HepG2 (cell line): ENCODE measurements around the gene TP63. TPM values are rescaled to one million over a fixed set of nuclear protein-coding genes. Genes with fewer than 3 reads are reported as not detected.

Experiments
- ATAC-seq: fragments of 200-7000 bp; cut with Tn5 transposase; 3 replicates; pipeline ENCODE4 v1.9.1; 2020; ENCODE audit warnings: mild to moderate bottlenecking, moderate library complexity
- BruUV-seq: library from RNA; stranded (reverse); fragments of 400-500 nt; replicated peaks from 2 replicates; lab custom pipeline; 2021; lab: Mats Ljungman, UMichigan
- CTCF ChIA-PET: fragments of 300-600 bp; formaldehyde crosslinking; extraction: SDS; loops from one replicate; lab custom pipeline; 2021; ENCODE audit warnings: low total read pairs, inconsistent platforms, low intra/inter-chr PET ratio; lab: Yijun Ruan, JAX
- POLR2A ChIA-PET: fragments of 350-600 bp; sonication (Branson Sonifier 250); formaldehyde crosslinking; loops from one replicate; lab custom pipeline; 2020; ENCODE audit warnings: antibody characterized with exemption, inconsistent platforms; lab: Yijun Ruan, JAX
- DNase-seq: peaks from one replicate; pipeline ENCODE4 v3.0.0-alpha.2; 2015; ENCODE audit warnings: low spot score
- FAIRE-seq: peaks from 3 replicates; lab custom pipeline; 2011; peaks lifted over from hg19 to GRCh38; lab: Jason Lieb, UNC
- H2AFZ ChIP-seq: one replicate; pipeline ENCODE4 v1.6.1; 2011; ENCODE audit warnings: low read length, inconsistent platforms
- H3K27ac ChIP-seq: fragments of 300-600 bp; 3 replicates; pipeline ENCODE4 v1.8.0; 2011; ENCODE audit warnings: mixed run types, mild to moderate bottlenecking, mixed read lengths, low read length, inconsistent platforms; ENCODE audit not compliant: insufficient read depth; ENCODE audit errors: extremely low read length
- H3K27me3 ChIP-seq, 2 experiments: fragments of 200-600 bp in 1 of 2; 2 replicates in 1 of 2; 3 replicates in 1 of 2; pipeline versions ENCODE4 v1.6.0 to v1.8.0; 2011; ENCODE audit warnings: low read length in 2 of 2, mild to moderate bottlenecking in 2 of 2, moderate library complexity in 2 of 2, inconsistent platforms in 1 of 2; ENCODE audit not compliant: insufficient read depth in 2 of 2, control insufficient read depth in 1 of 2
- H3K36me3 ChIP-seq, 2 experiments: fragments of 200-600 bp in 1 of 2; replicated peaks in 1 of 2; 2 replicates in 1 of 2; 3 replicates in 1 of 2; pipeline versions ENCODE4 v1.5.1 to v1.8.0; 2011; ENCODE audit warnings: low read length in 2 of 2, inconsistent platforms in 1 of 2; ENCODE audit not compliant: insufficient read depth in 2 of 2, control insufficient read depth in 1 of 2
- H3K4me1 ChIP-seq: 2 replicates; pipeline ENCODE4 v1.5.1; 2012; ENCODE audit warnings: low read length, inconsistent platforms; ENCODE audit not compliant: insufficient read depth
- H3K4me2 ChIP-seq: 2 replicates; pipeline ENCODE4 v1.6.0; 2011; ENCODE audit warnings: low read depth, low read length, inconsistent platforms
- H3K4me3 ChIP-seq, 3 experiments: fragments of 200-600 bp in 1 of 3; sonication (generic), shearing (Covaris generic) in 1 of 3; replicated peaks in 1 of 3; 2 replicates each; pipeline ENCODE4 v1.5.1; 2011 to 2016; ENCODE audit warnings: low read length in 3 of 3, inconsistent platforms in 2 of 3, low read depth in 2 of 3, mild to moderate bottlenecking in 2 of 3, control low read depth in 1 of 3, mixed read lengths in 1 of 3; ENCODE audit not compliant: insufficient read depth in 1 of 3
- H3K79me2 ChIP-seq: one replicate; pipeline ENCODE4 v1.6.1; 2011; ENCODE audit warnings: low read length, inconsistent platforms; ENCODE audit not compliant: insufficient read depth
- H3K9ac ChIP-seq: 2 replicates; pipeline ENCODE4 v1.6.0; 2011; ENCODE audit warnings: mild to moderate bottlenecking, low read depth, low read length, inconsistent platforms; ENCODE audit not compliant: insufficient read depth
- H3K9me3 ChIP-seq: 2 replicates; pipeline ENCODE4 v1.5.1; 2012; ENCODE audit warnings: mild to moderate bottlenecking, low read length
- H4K20me1 ChIP-seq: 2 replicates; pipeline ENCODE4 v1.6.0; 2011; ENCODE audit warnings: inconsistent platforms, mild to moderate bottlenecking, low read length, moderate library complexity; ENCODE audit not compliant: insufficient read depth
- CREM ChIP-seq, 2 experiments: sonication (generic) in 1 of 2; formaldehyde crosslinking in 1 of 2; IDR thresholded peaks; 2 replicates each; pipeline versions ENCODE4 v1.4.0 to v1.6.1; 2016 to 2020; ENCODE audit warnings: antibody characterized with exemption in 1 of 2, mild to moderate bottlenecking in 1 of 2, missing genetic modification reagents in 1 of 2
- ERF ChIP-seq: IDR thresholded peaks from 2 replicates; pipeline ENCODE4 v1.6.1; 2018; ENCODE audit warnings: missing biosample characterization, missing genetic modification reagents
- KLF15 ChIP-seq: sonication (generic); formaldehyde crosslinking; IDR thresholded peaks from 2 replicates; pipeline ENCODE4 v1.8.1; 2023; ENCODE audit warnings: borderline replicate concordance, mild to moderate bottlenecking, inconsistent platforms, missing genetic modification reagents, mixed read lengths
- KMT2A ChIP-seq: sonication (generic); formaldehyde crosslinking; IDR thresholded peaks from 2 replicates; pipeline ENCODE4 v1.4.0; 2020; ENCODE audit warnings: missing genetic modification reagents
- KMT2B ChIP-seq: IDR thresholded peaks from 2 replicates; pipeline ENCODE4 v1.6.1; 2016; ENCODE audit warnings: missing genetic modification reagents, missing compliant biosample characterization
- MAZ ChIP-seq, 2 experiments: sonication (generic) in 1 of 2; formaldehyde crosslinking in 1 of 2; IDR thresholded peaks; 2 replicates each; pipeline versions ENCODE4 v1.5.0 to v1.6.1; 2012 to 2020; ENCODE audit warnings: low read depth in 2 of 2, mild to moderate bottlenecking in 2 of 2, borderline replicate concordance in 1 of 2, improper control_type of control experiment in 1 of 2, low read length in 1 of 2, missing genetic modification reagents in 1 of 2, moderate library complexity in 1 of 2
- MEIS1 ChIP-seq: sonication (generic); formaldehyde crosslinking; IDR thresholded peaks from 2 replicates; pipeline ENCODE4 v1.9.0; 2021; ENCODE audit warnings: mild to moderate bottlenecking, missing genetic modification reagents, moderate library complexity, borderline replicate concordance
- NCOR1 ChIP-seq: fragments of 200-600 bp; sonication (generic); IDR thresholded peaks from 2 replicates; pipeline ENCODE4 v1.7.0; 2017; ENCODE audit warnings: antibody characterized with exemption, low read length, borderline replicate concordance
- RAD21 ChIP-seq: fragments of 450-650 bp; formaldehyde crosslinking; IDR thresholded peaks from 2 replicates; pipeline ENCODE4 v1.5.0; 2020; ENCODE audit warnings: mild to moderate bottlenecking
- ZBTB39 ChIP-seq: sonication (generic); formaldehyde crosslinking; IDR thresholded peaks from 2 replicates; pipeline ENCODE4 v1.5.0; 2020; ENCODE audit warnings: missing genetic modification reagents
- ZNF205 ChIP-seq: IDR thresholded peaks from 2 replicates; pipeline ENCODE4 v1.6.1; 2018; ENCODE audit warnings: missing biosample characterization, missing genetic modification reagents
- ZNF646 ChIP-seq: sonication (generic); formaldehyde crosslinking; IDR thresholded peaks from 2 replicates; pipeline ENCODE4 v1.9.0; 2021; ENCODE audit warnings: mild to moderate bottlenecking, missing genetic modification reagents
- WGBS: methylation state at CpG from one replicate; pipeline ENCODE4 v1.1.6; 2017; ENCODE audit warnings: low lambda C conversion rate; 5-methylcytosine and 5-hydroxymethylcytosine counted together
- in situ Hi-C: cut with HindIII; loops from 2 replicates; pipeline ENCODE4 v1.10.0; 2017; ENCODE audit warnings: low pct_unique_long_range_greater_than_20kb; ENCODE audit not compliant: extremely low pct_ligation_motif_present
- intact Hi-C: fragments of 100-400 bp; cut with micrococcal nuclease; formaldehyde crosslinking; loops from one replicate; pipeline ENCODE4 v1.10.0; 2022; ENCODE audit not compliant: unreplicated experiment
- polyA plus RNA-seq, 8 experiments: library from polyadenylated mRNA; depleted of rRNA in 3 of 8; stranded (reverse) in 7 of 8; unstranded in 1 of 8; fragments of >200 nt; fragmentation: Illumina TruSeq in 4 of 8; extraction: Trizol in 4 of 8; gene quantifications; 2 replicates each; pipeline versions ENCODE4 v1.2.1 to v1.2.3, GENCODE V29; 2011 to 2016; ENCODE audit warnings: low read depth in 4 of 8, missing spikeins in 1 of 8, mixed read lengths in 1 of 8; ENCODE audit not compliant: insufficient read depth in 1 of 8
- total RNA-seq, 5 experiments: library from RNA; depleted of rRNA; stranded (reverse); fragments of >200 nt; fragmentation: Illumina TruSeq; extraction: Trizol; gene quantifications; 2 replicates each; pipeline ENCODE4 v1.2.3, GENCODE V29; 2016; ENCODE audit warnings: low read depth in 1 of 5

The TP63 gene
- total and polyA plus RNA-seq, 2 of the 13 experiments (the other 11 are each of a cell fraction or from before 2014, with no cell fraction given), result not detected

DNA sequence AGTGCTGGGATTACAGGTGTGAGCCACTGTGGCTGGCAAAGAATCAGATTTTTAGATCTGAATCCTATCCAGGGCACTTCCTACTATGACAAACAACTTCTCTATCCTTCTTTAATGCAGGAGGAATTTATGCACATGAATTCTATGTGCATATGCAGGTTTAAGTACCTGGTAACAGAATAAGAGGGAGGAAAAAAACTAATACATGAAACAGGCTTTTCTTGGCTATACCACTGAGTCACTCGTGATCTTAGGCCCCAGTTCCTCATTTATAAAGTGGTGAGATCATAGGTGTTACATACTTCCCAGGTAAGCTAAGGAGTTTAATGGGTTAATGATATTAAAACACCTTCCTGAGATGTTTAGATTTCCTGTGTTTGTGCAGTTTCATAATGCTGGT is 108.2 kb downstream of the TP63 start:
- ChIA-PET POLR2A (no interaction called here), CTCF (no interaction called here)
- H3K4me1 ChIP-seq, result no peaks in the 10 kb centered on the region
- no peak for TF ChIP-seq RAD21 (CRISPR knock-in tag)
- TF ChIP-seq MEIS1, result no peak
- TF ChIP-seq KMT2A (CRISPR knock-in tag), result no peak
- TF ChIP-seq ERF (CRISPR knock-in tag), result no peak
- TF ChIP-seq KMT2B (CRISPR knock-in tag), result no peak
- no peak for TF ChIP-seq KLF15 (CRISPR knock-in tag)
- no peak for TF ChIP-seq MAZ (IDR thresholded peaks at IDR 0.05; ENCODE audit: borderline replicate concordance, low read depth, low read length)
- TF ChIP-seq MAZ (CRISPR knock-in tag; IDR thresholded peaks at IDR 0.05; ENCODE audit: low read depth), result no peak
- TF ChIP-seq CREM (IDR thresholded peaks at IDR 0.05), result no peak
- no peak for TF ChIP-seq CREM (CRISPR knock-in tag; IDR thresholded peaks at IDR 0.05)
- TF ChIP-seq ZNF205 (CRISPR knock-in tag), result no peak
- no peak for TF ChIP-seq NCOR1
- TF ChIP-seq ZNF646 (CRISPR knock-in tag), result no peak
- no peak for TF ChIP-seq ZBTB39 (CRISPR knock-in tag)
- no peak overlapping the region for H3K4me3 ChIP-seq
- no peaks in the 10 kb centered on the region for H4K20me1 ChIP-seq
- ATAC-seq (no peak), DNase-seq (no peak), FAIRE-seq (no peak)
- no peaks in the 10 kb centered on the region for H3K36me3 ChIP-seq
- in situ Hi-C loops (no loop called here), intact Hi-C loops (no loop called here)
- H3K27ac ChIP-seq, result no peak overlapping the region
- peaks cover 13% of the 10 kb centered on the region for H3K9me3 ChIP-seq
- no peak overlapping the region for H2AFZ ChIP-seq
- BruUV-seq, result no TSS peak
- no peak overlapping the region for H3K4me2 ChIP-seq
- 0% methylated on average over 1 of the region's 1 CpG for WGBS
- no peaks in the 10 kb centered on the region for H3K79me2 ChIP-seq
- no peak overlapping the region for H3K9ac ChIP-seq
- H3K27me3 ChIP-seq, result no peaks in the 10 kb centered on the region
